PC-3 (cell line): ENCODE results near the gene DTNBP1. TPM values are rescaled to one million over a fixed set of nuclear protein-coding genes. Genes with fewer than 3 reads are reported as not detected.
"Not testable (repeated sequence)": the region's sequence is repeated elsewhere in the genome, so short reads cannot be mapped to it uniquely, and the experiment has no call there.

Experiments used
- ATAC-seq: fragments of 200-7000 bp; cut with Tn5 transposase; 2 replicates; pipeline ENCODE4 v1.9.1; 2020; ENCODE audit warnings: mild to moderate bottlenecking, moderate library complexity
- BruUV-seq: library from RNA; stranded (reverse); fragments of 400-500 nt; replicated peaks from 2 replicates; lab custom pipeline; 2021; lab: Mats Ljungman, UMichigan
- CTCF ChIA-PET: fragments of 300-600 bp; sonication (Branson Sonifier 250); formaldehyde crosslinking; loops from one replicate; lab custom pipeline; 2022; ENCODE audit warnings: antibody characterized with exemption; lab: Charles Lee
- POLR2A ChIA-PET: fragments of 300-600 bp; sonication (Branson Sonifier 250); formaldehyde crosslinking; loops from one replicate; lab custom pipeline; 2022; ENCODE audit warnings: antibody characterized with exemption; ENCODE audit not compliant: unreplicated experiment; lab: Charles Lee
- DNase-seq: peaks from one replicate; pipeline ENCODE4 v3.0.0-alpha.2; 2015
- H2AFZ ChIP-seq: fragments of 300-600 bp; sonication (generic); 2 replicates; pipeline ENCODE4 v1.6.0; 2016; ENCODE audit warnings: antibody characterized with exemption, low read length
- H3F3A ChIP-seq: fragments of 300-600 bp; sonication (generic); one replicate; pipeline ENCODE4 v1.6.0; 2017; ENCODE audit warnings: antibody characterized with exemption, low read length, control low read depth, mild to moderate bottlenecking; ENCODE audit not compliant: unreplicated experiment
- H3K27ac ChIP-seq: fragments of 300-600 bp; sonication (generic); 2 replicates; pipeline ENCODE4 v1.5.1; 2016; ENCODE audit warnings: mild to moderate bottlenecking, low read length
- H3K27me3 ChIP-seq: fragments of 300-600 bp; sonication (generic); 2 replicates; pipeline ENCODE4 v1.6.1; 2016; ENCODE audit warnings: low read length, mixed read lengths
- H3K36me3 ChIP-seq: fragments of 300-600 bp; sonication (generic); 2 replicates; pipeline ENCODE4 v1.6.1; 2016; ENCODE audit warnings: low read depth, mixed run types, low read length, mixed read lengths
- H3K4me1 ChIP-seq: fragments of 300-600 bp; sonication (generic); 2 replicates; pipeline ENCODE4 v1.5.1; 2016; ENCODE audit warnings: low read length; ENCODE audit not compliant: insufficient read depth
- H3K4me2 ChIP-seq: fragments of 300-600 bp; sonication (generic); 2 replicates; pipeline ENCODE4 v1.6.0; 2016; ENCODE audit warnings: low read length
- H3K4me3 ChIP-seq: fragments of 300-600 bp; sonication (generic); 2 replicates; pipeline ENCODE4 v1.5.1; 2016; ENCODE audit warnings: mild to moderate bottlenecking, low read length, mixed read lengths
- H3K79me2 ChIP-seq: fragments of 300-600 bp; sonication (generic); 2 replicates; pipeline ENCODE4 v1.6.1; 2017; ENCODE audit warnings: low read length, mixed read lengths
- H3K9ac ChIP-seq: fragments of 300-600 bp; sonication (generic); 2 replicates; pipeline ENCODE4 v1.6.0; 2016; ENCODE audit warnings: mild to moderate bottlenecking, low read length
- H3K9me2 ChIP-seq: fragments of 300-600 bp; sonication (generic); replicated peaks from 2 replicates; pipeline ENCODE4 v1.6.1; 2016; ENCODE audit warnings: mixed run types, low read length, mixed read lengths
- H3K9me3 ChIP-seq: fragments of 300-600 bp; sonication (generic); 2 replicates; pipeline ENCODE4 v1.6.1; 2016; ENCODE audit warnings: low read length, mixed read lengths
- H4K20me1 ChIP-seq: fragments of 300-600 bp; sonication (generic); 2 replicates; pipeline ENCODE4 v1.6.1; 2016; ENCODE audit warnings: low read length, mixed read lengths
- EZH2 ChIP-seq: fragments of 300-600 bp; sonication (generic); IDR thresholded peaks from one replicate; pipeline ENCODE4 v1.6.1; 2017; ENCODE audit warnings: antibody characterized with exemption, mild to moderate bottlenecking, low read length; ENCODE audit not compliant: unreplicated experiment
- EZH2phosphoT487 ChIP-seq: fragments of 300-600 bp; sonication (generic); IDR thresholded peaks from 2 replicates; pipeline ENCODE4 v1.6.1; 2018; ENCODE audit warnings: mild to moderate bottlenecking, antibody characterized with exemption, low read length, borderline replicate concordance
- intact Hi-C: fragments of 100-400 bp; cut with micrococcal nuclease; formaldehyde crosslinking; loops from 2 replicates; pipeline ENCODE4 v1.9.0; 2023
- total RNA-seq: library from RNA; depleted of rRNA; stranded (reverse); fragments of >200 nt; gene quantifications from 2 replicates; pipeline ENCODE4 v1.2.3, GENCODE V29; 2014
- TF ChIP-seq, protein P1 (sequence below): fragments of 300-600 bp; sonication (generic); conservative IDR thresholded peaks from 2 replicates; pipeline ENCODE4 v1.5.1; 2017; ENCODE audit warnings: antibody characterized with exemption, low read depth, mild to moderate bottlenecking, low read length

The DTNBP1 gene
- total RNA-seq, 1 experiment from 2014 or later, result 7.9 TPM

DNA sequence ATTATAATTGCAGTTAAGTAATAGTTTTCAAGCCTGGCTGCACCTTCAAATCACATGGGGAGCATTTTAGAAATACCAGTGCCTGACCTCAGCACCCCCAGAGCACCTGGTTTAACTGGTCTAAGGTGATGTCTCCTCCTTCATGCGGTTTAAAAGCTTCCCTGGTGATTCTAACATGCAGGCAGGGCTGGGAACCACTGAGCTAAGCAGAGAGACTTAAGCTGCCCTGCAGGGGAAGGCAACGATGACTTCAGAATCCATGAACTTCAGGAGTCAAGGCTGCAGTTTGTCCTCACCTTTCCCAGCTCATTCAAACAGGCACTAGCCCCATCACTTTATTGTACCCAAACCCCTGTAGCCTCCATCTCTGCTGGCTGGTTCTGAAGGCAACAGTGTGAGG, 6.1 kb upstream of the DTNBP1 start:
- no peaks in the 10 kb centered on the region for H3K4me1 ChIP-seq
- H3K9me2 ChIP-seq, result no peaks in the 10 kb centered on the region
- no peak overlapping the region for H3K9ac ChIP-seq
- no peaks in the 10 kb centered on the region for H4K20me1 ChIP-seq
- no peak overlapping the region for H2AFZ ChIP-seq
- BruUV-seq, result no TSS peak
- H3K36me3 ChIP-seq, result no peaks in the 10 kb centered on the region
- POLR2A ChIA-PET, result no interaction called here
- no peaks in the 10 kb centered on the region for H3F3A ChIP-seq
- CTCF ChIA-PET, result no interaction called here
- DNase-seq, result no peak
- H3K4me3 ChIP-seq, result no peak overlapping the region
- H3K79me2 ChIP-seq, result no peaks in the 10 kb centered on the region
- TF ChIP-seq, protein P1, sequence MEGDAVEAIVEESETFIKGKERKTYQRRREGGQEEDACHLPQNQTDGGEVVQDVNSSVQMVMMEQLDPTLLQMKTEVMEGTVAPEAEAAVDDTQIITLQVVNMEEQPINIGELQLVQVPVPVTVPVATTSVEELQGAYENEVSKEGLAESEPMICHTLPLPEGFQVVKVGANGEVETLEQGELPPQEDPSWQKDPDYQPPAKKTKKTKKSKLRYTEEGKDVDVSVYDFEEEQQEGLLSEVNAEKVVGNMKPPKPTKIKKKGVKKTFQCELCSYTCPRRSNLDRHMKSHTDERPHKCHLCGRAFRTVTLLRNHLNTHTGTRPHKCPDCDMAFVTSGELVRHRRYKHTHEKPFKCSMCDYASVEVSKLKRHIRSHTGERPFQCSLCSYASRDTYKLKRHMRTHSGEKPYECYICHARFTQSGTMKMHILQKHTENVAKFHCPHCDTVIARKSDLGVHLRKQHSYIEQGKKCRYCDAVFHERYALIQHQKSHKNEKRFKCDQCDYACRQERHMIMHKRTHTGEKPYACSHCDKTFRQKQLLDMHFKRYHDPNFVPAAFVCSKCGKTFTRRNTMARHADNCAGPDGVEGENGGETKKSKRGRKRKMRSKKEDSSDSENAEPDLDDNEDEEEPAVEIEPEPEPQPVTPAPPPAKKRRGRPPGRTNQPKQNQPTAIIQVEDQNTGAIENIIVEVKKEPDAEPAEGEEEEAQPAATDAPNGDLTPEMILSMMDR, result no peak
- TF ChIP-seq EZH2 (no peak), EZH2phosphoT487 (no peak)
- H3K27me3 ChIP-seq, result peaks cover 58% of the 10 kb centered on the region
- intact Hi-C loops, result no loop called here
- no peak overlapping the region for H3K27ac ChIP-seq
- no peak overlapping the region for H3K4me2 ChIP-seq
- ATAC-seq, result no peak
- H3K9me3 ChIP-seq, result no peaks in the 10 kb centered on the region

DNA sequence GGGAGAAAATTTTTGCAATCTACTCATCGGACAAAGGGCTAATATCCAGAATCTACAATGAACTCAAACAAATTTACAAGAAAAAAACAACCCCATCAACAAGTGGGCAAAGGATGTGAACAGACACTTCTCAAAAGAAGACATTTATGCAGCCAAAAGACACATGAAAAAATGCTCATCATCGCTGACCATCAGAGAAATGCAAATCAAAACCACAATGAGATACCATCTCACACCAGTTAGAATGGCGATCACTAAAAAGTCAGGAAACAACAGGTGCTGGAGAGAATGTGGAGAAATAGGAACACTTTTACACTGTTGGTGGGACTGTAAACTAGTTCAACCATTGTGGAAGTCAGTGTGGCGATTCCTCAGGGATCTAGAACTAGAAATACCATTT, 4.1 kb upstream of the DTNBP1 start:
- intact Hi-C loops, H4K20me1 ChIP-seq, H3K9me3 ChIP-seq, H3K79me2 ChIP-seq, H3K4me2 ChIP-seq, H3K36me3 ChIP-seq, DNase-seq, H3K4me1 ChIP-seq, ATAC-seq, H3K9me2 ChIP-seq, H3K4me3 ChIP-seq, H3K9ac ChIP-seq, H3K27ac ChIP-seq, BruUV-seq, H2AFZ ChIP-seq, CTCF ChIA-PET, H3F3A ChIP-seq, POLR2A ChIA-PET: not testable (repeated sequence)
- H3K27me3 ChIP-seq, result peaks cover 40% of the 10 kb centered on the region

DNA sequence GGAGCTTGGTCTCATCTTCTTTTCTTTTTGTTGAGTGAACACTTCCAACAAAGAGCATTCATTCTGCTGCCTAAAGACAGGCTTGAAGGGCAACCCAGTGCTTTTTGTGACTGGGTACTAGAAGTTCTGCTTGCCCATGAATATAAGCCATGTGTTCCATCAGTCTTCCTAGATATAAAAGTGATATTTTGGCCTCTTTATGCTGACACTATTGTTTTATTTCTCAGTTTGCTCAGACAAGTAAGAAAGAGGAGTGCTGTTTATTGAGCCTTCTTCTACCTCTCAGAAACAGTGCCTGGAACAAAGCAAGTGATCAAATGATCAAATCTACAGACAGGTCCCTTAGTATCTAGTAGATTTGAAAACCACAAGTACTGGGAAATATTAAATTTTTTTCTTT, 2.4 kb upstream of the DTNBP1 start:
- H4K20me1 ChIP-seq, result no peaks in the 10 kb centered on the region
- no peaks in the 10 kb centered on the region for H3K36me3 ChIP-seq
- no peaks in the 10 kb centered on the region for H3K9me3 ChIP-seq
- DNase-seq, result no peak
- no peaks in the 10 kb centered on the region; the same call in 1 of the 2 replicates for H3K9me2 ChIP-seq
- ChIA-PET CTCF (no interaction called here), POLR2A (no interaction called here)
- H3K4me2 ChIP-seq, result no peak overlapping the region
- H3K9ac ChIP-seq, result no peak overlapping the region
- no peak overlapping the region for H2AFZ ChIP-seq
- no peak for ATAC-seq
- peaks cover 25% of the 10 kb centered on the region for H3K27me3 ChIP-seq
- no TSS peak for BruUV-seq
- peaks cover 5% of the 10 kb centered on the region; the same call in 1 of the 2 replicates for H3K4me1 ChIP-seq
- intact Hi-C loops, result no loop called here
- TF ChIP-seq, protein P1, result no peak
- TF ChIP-seq EZH2 (no peak), EZH2phosphoT487 (no peak)
- no peaks in the 10 kb centered on the region for H3F3A ChIP-seq
- H3K27ac ChIP-seq, result no peak overlapping the region
- H3K79me2 ChIP-seq, result peaks cover 17% of the 10 kb centered on the region
- H3K4me3 ChIP-seq, result no peak overlapping the region
